HG03575 (cell line): ENCODE measurements around the gene ERC2.

Source experiments
- ATAC-seq: cut with Tn5 transposase; IDR thresholded peaks from one replicate; pipeline ENCODE4 v1.9.1; 2021; ENCODE audit not compliant: unreplicated experiment, insufficient number of reproducible peaks, low FRiP score; ENCODE audit errors: extremely low read depth

ERC2 gene

GRCh38 chr3:55682461-55682860 lies 785.8 kb downstream of the ERC2 start:
- no peak for ATAC-seq

GRCh38 chr3:55678546-55679216 lies 789.6 kb downstream of the ERC2 start:
- ATAC-seq: no peak

GRCh38 chr3:55676643-55677042 lies 791.6 kb downstream of the ERC2 start:
- ATAC-seq: no peak

GRCh38 chr3:55675478-55675877 lies 792.8 kb downstream of the ERC2 start:
- ATAC-seq: peak; percentile 100

- ATAC-seq: no peak
These were observed 794.5 kb downstream of the ERC2 start for GRCh38 chr3:55673764-55674163.

- no peak for ATAC-seq
These were observed 799.1 kb downstream of the ERC2 start for GRCh38 chr3:55669133-55669532.

GRCh38 chr3:55668359-55668758 lies 799.9 kb downstream of the ERC2 start:
- ATAC-seq: no peak

- ATAC-seq: no peak
These were observed 803.9 kb downstream of the ERC2 start for GRCh38 chr3:55664387-55664786.

- ATAC-seq: no peak
These were observed 805.6 kb downstream of the ERC2 start for GRCh38 chr3:55662683-55663082.

- ATAC-seq: no peak
These were observed 806.7 kb downstream of the ERC2 start for GRCh38 chr3:55661571-55661970.

- no peak for ATAC-seq
These were observed 807.1 kb downstream of the ERC2 start for GRCh38 chr3:55661141-55661540.

- ATAC-seq: no peak
These were observed 807.6 kb downstream of the ERC2 start for GRCh38 chr3:55660642-55661041.

- ATAC-seq: no peak
These were observed 808.6 kb downstream of the ERC2 start for GRCh38 chr3:55659701-55660100.

GRCh38 chr3:55658690-55659562 lies 809.3 kb downstream of the ERC2 start:
- ATAC-seq: no peak

GRCh38 chr3:55658270-55658669 lies 810.0 kb downstream of the ERC2 start:
- no peak for ATAC-seq

- no peak for ATAC-seq
These were observed 812.7 kb downstream of the ERC2 start for GRCh38 chr3:55655544-55655943.

GRCh38 chr3:55654123-55654760 lies 814.0 kb downstream of the ERC2 start:
- peak; percentile 81 for ATAC-seq

GRCh38 chr3:55651011-55651410 lies 817.3 kb downstream of the ERC2 start:
- no peak for ATAC-seq

- ATAC-seq: no peak
These were observed 818.3 kb downstream of the ERC2 start for GRCh38 chr3:55650011-55650410.

- no peak for ATAC-seq
These were observed 818.7 kb downstream of the ERC2 start for GRCh38 chr3:55649554-55649953.
